GM23338 (cell line): Measurements from ENCODE around the gene SIRPB2.

Experiments used
- CREB1 ChIP-seq: fragments of 250-450 bp; sonication (Bioruptor Pico); IDR thresholded peaks from 2 replicates; pipeline ENCODE4 v1.5.0; 2020; ENCODE audit warnings: low read depth, mild to moderate bottlenecking, moderate library complexity
- EZH2 ChIP-seq: fragments of 200-600 bp; sonication (generic); IDR thresholded peaks from one replicate; pipeline ENCODE4 v1.8.0; 2017; ENCODE audit warnings: antibody characterized with exemption, mild to moderate bottlenecking, low read depth; ENCODE audit not compliant: unreplicated experiment
- NANOG ChIP-seq: IDR thresholded peaks from 2 replicates; pipeline ENCODE4 v1.6.1; 2016; ENCODE audit warnings: antibody characterized with exemption, borderline replicate concordance
- POLR2AphosphoS5 ChIP-seq: IDR thresholded peaks from 2 replicates; pipeline ENCODE4 v1.6.1; 2016; ENCODE audit warnings: antibody characterized with exemption, low read depth
- ZNF462 ChIP-seq: fragments of 250-450 bp; sonication (Bioruptor Pico); IDR thresholded peaks from 2 replicates; pipeline ENCODE4 v1.5.0; 2020; ENCODE audit warnings: mild to moderate bottlenecking, moderate library complexity
- TF ChIP-seq, protein P1 (sequence below), 2 experiments: fragments of 200-600 bp in 1 of 2; sonication (generic) in 1 of 2; conservative IDR thresholded peaks; 2 replicates each; pipeline versions ENCODE4 v1.5.1 to v1.6.1; 2016 to 2017; ENCODE audit warnings: antibody characterized with exemption in 2 of 2, low read depth in 2 of 2, mild to moderate bottlenecking in 2 of 2, moderate library complexity in 1 of 2
- TF ChIP-seq, protein P2 (sequence below): IDR thresholded peaks from 2 replicates; pipeline ENCODE4 v1.6.1; 2016; ENCODE audit warnings: antibody characterized with exemption
- TF ChIP-seq, protein P3 (sequence below): IDR thresholded peaks from one replicate; pipeline ENCODE4 v1.6.1; 2018; ENCODE audit warnings: antibody characterized with exemption; ENCODE audit not compliant: unreplicated experiment

DNA sequence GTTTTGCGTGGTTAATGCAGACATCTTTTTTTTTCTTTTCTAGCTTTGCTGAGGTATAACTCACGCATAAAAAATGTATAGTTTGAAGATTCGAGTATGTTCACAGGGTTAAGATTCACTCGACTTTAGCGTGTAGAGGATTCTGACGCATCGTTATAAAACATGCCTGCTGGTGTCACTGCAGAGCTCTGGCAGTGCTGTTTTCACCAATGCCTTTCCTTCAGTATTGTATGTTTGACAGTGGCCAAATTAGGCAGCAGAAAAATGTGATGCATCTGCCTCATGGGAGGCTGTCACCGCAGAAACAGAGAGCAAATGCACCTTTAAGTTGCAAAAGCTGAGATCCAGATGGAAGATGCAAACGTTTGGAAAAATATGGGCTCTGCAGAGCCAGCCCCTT lies 18.0 kb upstream of the SIRPB2 start:
- TF ChIP-seq, protein P1, sequence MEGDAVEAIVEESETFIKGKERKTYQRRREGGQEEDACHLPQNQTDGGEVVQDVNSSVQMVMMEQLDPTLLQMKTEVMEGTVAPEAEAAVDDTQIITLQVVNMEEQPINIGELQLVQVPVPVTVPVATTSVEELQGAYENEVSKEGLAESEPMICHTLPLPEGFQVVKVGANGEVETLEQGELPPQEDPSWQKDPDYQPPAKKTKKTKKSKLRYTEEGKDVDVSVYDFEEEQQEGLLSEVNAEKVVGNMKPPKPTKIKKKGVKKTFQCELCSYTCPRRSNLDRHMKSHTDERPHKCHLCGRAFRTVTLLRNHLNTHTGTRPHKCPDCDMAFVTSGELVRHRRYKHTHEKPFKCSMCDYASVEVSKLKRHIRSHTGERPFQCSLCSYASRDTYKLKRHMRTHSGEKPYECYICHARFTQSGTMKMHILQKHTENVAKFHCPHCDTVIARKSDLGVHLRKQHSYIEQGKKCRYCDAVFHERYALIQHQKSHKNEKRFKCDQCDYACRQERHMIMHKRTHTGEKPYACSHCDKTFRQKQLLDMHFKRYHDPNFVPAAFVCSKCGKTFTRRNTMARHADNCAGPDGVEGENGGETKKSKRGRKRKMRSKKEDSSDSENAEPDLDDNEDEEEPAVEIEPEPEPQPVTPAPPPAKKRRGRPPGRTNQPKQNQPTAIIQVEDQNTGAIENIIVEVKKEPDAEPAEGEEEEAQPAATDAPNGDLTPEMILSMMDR (conservative IDR thresholded peaks at IDR 0.05; ENCODE audit: low read depth in 2 of 2): peak; percentile 41 to 64
- TF ChIP-seq, protein P2, sequence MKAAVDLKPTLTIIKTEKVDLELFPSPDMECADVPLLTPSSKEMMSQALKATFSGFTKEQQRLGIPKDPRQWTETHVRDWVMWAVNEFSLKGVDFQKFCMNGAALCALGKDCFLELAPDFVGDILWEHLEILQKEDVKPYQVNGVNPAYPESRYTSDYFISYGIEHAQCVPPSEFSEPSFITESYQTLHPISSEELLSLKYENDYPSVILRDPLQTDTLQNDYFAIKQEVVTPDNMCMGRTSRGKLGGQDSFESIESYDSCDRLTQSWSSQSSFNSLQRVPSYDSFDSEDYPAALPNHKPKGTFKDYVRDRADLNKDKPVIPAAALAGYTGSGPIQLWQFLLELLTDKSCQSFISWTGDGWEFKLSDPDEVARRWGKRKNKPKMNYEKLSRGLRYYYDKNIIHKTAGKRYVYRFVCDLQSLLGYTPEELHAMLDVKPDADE: no peak
- TF ChIP-seq POLR2AphosphoS5 (no peak), EZH2 (no peak), ZNF462 (no peak), NANOG (no peak), CREB1 (CRISPR knock-in tag) (no peak)
- TF ChIP-seq, protein P3, sequence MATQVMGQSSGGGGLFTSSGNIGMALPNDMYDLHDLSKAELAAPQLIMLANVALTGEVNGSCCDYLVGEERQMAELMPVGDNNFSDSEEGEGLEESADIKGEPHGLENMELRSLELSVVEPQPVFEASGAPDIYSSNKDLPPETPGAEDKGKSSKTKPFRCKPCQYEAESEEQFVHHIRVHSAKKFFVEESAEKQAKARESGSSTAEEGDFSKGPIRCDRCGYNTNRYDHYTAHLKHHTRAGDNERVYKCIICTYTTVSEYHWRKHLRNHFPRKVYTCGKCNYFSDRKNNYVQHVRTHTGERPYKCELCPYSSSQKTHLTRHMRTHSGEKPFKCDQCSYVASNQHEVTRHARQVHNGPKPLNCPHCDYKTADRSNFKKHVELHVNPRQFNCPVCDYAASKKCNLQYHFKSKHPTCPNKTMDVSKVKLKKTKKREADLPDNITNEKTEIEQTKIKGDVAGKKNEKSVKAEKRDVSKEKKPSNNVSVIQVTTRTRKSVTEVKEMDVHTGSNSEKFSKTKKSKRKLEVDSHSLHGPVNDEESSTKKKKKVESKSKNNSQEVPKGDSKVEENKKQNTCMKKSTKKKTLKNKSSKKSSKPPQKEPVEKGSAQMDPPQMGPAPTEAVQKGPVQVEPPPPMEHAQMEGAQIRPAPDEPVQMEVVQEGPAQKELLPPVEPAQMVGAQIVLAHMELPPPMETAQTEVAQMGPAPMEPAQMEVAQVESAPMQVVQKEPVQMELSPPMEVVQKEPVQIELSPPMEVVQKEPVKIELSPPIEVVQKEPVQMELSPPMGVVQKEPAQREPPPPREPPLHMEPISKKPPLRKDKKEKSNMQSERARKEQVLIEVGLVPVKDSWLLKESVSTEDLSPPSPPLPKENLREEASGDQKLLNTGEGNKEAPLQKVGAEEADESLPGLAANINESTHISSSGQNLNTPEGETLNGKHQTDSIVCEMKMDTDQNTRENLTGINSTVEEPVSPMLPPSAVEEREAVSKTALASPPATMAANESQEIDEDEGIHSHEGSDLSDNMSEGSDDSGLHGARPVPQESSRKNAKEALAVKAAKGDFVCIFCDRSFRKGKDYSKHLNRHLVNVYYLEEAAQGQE: no peak
